Thoracic aorta (tissue), 2 donors: Measurements from ENCODE around the gene UBE2D2. TPM values are rescaled to one million over a fixed set of nuclear protein-coding genes. Genes with fewer than 3 reads are reported as not detected.
"Not testable (repeated sequence)": the region's sequence is repeated elsewhere in the genome, so short reads cannot be mapped to it uniquely, and the experiment has no call there.

Experiments
- ATAC-seq: fragments of 150-250 bp; one replicate; pipeline ENCODE4 v1.8.0; 2017; ENCODE audit warnings: low read depth; ENCODE audit not compliant: insufficient number of reproducible peaks, low FRiP score
- DNase-seq: peaks from one replicate; pipeline ENCODE4 v3.0.0-alpha.2; 2020; ENCODE audit warnings: low spot score
- H3K27ac ChIP-seq, 2 donors: fragments of 200-600 bp; sonication (generic); 1 replicate in 1 of 2; 2 replicates in 1 of 2; pipeline ENCODE4 v1.5.1; 2016; ENCODE audit warnings: mild to moderate bottlenecking in 2 of 2, moderate library complexity in 2 of 2
- H3K27me3 ChIP-seq: fragments of 200-600 bp; sonication (generic); replicated peaks from 2 replicates; pipeline ENCODE4 v1.6.0; 2016; ENCODE audit warnings: mild to moderate bottlenecking; ENCODE audit not compliant: insufficient read depth
- H3K36me3 ChIP-seq: fragments of 200-600 bp; sonication (generic); one replicate; pipeline ENCODE4 v1.5.1; 2016
- H3K4me1 ChIP-seq, 2 donors: fragments of 200-600 bp; sonication (generic); 1 replicate in 1 of 2; 2 replicates in 1 of 2; pipeline versions ENCODE4 v1.5.1 to v1.6.0; 2016; ENCODE audit warnings: low read depth in 2 of 2, mild to moderate bottlenecking in 1 of 2; ENCODE audit not compliant: control insufficient read depth in 1 of 2
- H3K4me3 ChIP-seq: fragments of 200-600 bp; sonication (generic); 2 replicates; pipeline ENCODE4 v1.5.1; 2016; ENCODE audit warnings: mild to moderate bottlenecking
- H3K9me3 ChIP-seq: fragments of 200-600 bp; sonication (generic); 2 replicates; pipeline ENCODE4 v1.5.1; 2016
- CTCF ChIP-seq: fragments of 200-600 bp; sonication (generic); IDR thresholded peaks from one replicate; pipeline ENCODE4 v1.5.1; 2019; ENCODE audit warnings: antibody characterized with exemption
- total RNA-seq, 2 donors: library from RNA; depleted of rRNA; stranded (reverse); fragments of >200 nt; gene quantifications; one replicate each; pipeline versions ENCODE4 v1.1.0 to v1.2.3, GENCODE V29; 2016

UBE2D2 gene
- total RNA-seq, 2 donors from 2014 or later: 51.9 to 66.7 TPM

DNA sequence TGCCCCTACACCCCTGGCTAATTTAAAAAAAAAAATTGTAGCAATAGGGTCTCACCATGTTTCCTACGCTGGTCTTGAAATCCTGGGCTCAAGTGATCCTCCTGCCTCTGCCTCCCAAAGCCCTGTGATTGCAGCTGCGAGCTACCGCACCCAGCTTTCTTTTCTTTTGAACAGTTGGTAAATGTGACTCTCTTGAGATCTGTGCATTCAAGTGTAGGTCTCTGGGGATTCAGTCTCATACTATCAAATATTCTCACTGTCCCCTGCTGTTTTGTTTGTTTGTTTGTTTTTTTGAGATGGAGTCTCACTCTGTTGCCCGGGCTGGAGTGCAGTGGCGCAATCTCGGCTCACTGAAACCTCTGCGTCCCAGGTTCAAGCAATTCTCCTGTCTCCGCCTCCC is 44.7 kb downstream of the UBE2D2 start:
- Histone ChIP-seq H3K4me3 (no peak overlapping the region), H3K27me3 (no peaks in the 10 kb centered on the region), H3K9me3 (no peaks in the 10 kb centered on the region), H3K27ac (no peak overlapping the region), H3K4me1 (peaks cover 0 to 14% of the 10 kb centered on the region in 2 donors), H3K36me3 (peaks cover 18% of the 10 kb centered on the region)
- ATAC-seq: no peak
- TF ChIP-seq CTCF: no peak
- DNase-seq: no peak

- ATAC-seq (no peak), DNase-seq (no peak)
- no peak overlapping the region for H3K4me3 ChIP-seq
- H3K9me3 ChIP-seq: no peaks in the 10 kb centered on the region
- no peak for TF ChIP-seq CTCF
- H3K36me3 ChIP-seq: no peaks in the 10 kb centered on the region
- no peaks in the 10 kb centered on the region for H3K27me3 ChIP-seq
- no peak overlapping the region for H3K27ac ChIP-seq
- H3K4me1 ChIP-seq: peaks cover 0 to 19% of the 10 kb centered on the region in 2 donors
These were observed 50.8 kb downstream of the UBE2D2 start for GRCh38 chr5:139611703-139612584.

- no peak for DNase-seq
- Histone ChIP-seq H3K4me1 (no peaks in the 10 kb centered on the region), H3K27ac (no peak overlapping the region), H3K4me3 (no peak overlapping the region), H3K9me3 (no peaks in the 10 kb centered on the region), H3K27me3 (no peaks in the 10 kb centered on the region), H3K36me3 (peaks cover 12% of the 10 kb centered on the region)
- no peak for ATAC-seq
- no peak for TF ChIP-seq CTCF
These were observed 58.7 kb downstream of the UBE2D2 start for GRCh38 chr5:139619861-139620260.

DNA sequence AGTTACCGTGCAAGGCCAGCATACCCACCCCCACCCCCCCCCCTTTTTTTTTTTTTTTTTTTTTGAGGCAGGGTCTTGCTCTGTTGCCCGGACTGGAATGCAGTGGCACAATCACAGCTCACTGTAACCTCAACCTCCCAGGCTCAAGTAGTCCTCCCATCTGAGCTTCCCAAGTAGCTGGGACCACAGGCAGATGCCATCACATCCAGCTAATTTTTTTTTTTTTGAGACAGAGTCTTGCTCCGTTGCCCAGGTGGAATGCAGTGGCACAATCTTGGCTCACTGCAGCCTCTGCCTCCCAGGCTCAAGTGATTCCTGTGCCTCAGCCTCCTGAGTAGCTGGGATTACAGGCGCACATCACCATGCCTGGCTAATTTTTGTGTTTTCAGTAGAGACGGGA is 64.3 kb downstream of the UBE2D2 start:
- H3K27ac ChIP-seq, H3K9me3 ChIP-seq, H3K4me1 ChIP-seq, H3K4me3 ChIP-seq, H3K27me3 ChIP-seq, DNase-seq, ATAC-seq: not testable (repeated sequence)
- peaks cover 22% of the 10 kb centered on the region for H3K36me3 ChIP-seq

GRCh38 chr5:139630855-139631254 is 69.7 kb downstream of the UBE2D2 start:
- DNase-seq: no peak
- Histone ChIP-seq H3K4me1 (peaks cover 1 to 5% of the 10 kb centered on the region in 2 donors), H3K9me3 (no peaks in the 10 kb centered on the region), H3K27ac (no peak overlapping the region), H3K27me3 (no peaks in the 10 kb centered on the region), H3K4me3 (no peak overlapping the region), H3K36me3 (peaks cover 10% of the 10 kb centered on the region)
- ATAC-seq: no peak
- no peak for TF ChIP-seq CTCF
